ENCODE measurements around the gene RYR2.

The RYR2 gene

DNA sequence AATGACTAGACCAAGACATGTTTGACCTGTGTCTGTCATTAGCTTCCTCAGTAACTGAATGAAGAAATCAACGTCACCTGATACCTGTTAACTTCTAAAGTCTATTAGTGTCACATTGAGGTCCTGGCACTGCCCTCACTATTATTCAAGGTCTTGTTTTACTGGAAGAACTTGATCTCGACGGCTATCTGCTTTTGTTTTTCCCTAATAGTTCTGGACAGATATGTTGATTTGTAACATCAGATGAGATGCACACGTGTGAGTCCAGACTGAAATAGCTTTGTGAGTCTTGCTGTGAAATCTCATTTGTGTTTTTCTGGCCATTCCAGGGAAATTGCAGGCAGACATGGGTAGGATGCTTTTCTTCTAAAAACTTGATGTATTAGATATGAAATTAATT, 159.2 kb downstream of the RYR2 start:
- no peak for DNase-seq (ENCODE audit: low spot score)

DNA sequence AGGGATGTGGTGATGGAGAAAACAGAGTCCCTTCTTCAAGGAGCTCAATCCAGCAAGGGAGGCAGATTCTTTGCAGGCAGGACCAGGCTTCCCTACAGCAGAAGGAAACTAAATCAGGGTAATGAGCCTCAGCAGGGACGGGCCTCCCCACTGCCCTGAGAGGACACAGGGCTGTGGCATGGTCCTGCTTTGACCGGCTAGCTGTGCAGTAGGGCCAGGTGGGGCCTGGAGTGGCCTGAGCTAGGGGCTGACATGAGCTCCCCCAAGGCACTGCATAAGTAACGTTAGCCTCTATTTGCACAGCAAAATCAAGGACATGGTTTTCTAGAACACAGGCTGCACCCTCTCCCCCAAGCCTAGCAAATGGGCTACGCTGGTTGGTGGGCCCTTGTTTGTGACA, 162.9 kb downstream of the RYR2 start:
- DNase-seq (ENCODE audit: low spot score) = no peak

DNA sequence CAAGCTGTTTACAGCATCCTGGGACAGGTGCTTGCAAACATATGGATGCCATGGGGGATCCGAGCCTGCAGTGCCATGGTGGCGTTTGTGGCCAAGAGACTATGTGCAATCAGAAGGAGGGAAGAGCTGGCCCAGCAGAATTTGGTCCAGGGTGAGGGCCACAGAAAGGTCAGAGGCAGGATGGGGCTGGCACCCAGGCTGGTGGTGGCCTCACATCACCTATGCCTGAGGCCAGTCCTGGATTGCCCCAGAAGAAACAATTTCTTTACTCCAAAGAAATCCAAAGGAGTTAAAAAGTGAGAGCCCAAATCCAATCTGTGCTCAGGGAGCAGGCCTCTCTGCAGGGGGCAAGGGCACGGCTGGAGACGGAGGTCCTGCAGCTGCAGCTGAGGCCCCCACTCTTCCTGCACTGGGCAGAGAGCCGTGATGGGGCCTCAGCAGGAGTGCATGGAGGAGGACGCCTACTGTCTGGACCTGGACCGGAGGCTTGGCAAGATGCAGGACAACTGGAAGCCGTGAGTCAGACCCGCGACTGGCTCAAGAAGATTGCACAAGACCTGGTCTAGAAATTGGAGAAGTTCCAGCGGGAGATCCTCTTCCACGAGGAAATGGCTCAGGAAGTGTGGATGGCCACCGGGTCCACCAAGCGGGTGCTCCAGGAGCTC, 163.5 kb downstream of the RYR2 start:
- no peak for DNase-seq (ENCODE audit: low spot score)

DNA sequence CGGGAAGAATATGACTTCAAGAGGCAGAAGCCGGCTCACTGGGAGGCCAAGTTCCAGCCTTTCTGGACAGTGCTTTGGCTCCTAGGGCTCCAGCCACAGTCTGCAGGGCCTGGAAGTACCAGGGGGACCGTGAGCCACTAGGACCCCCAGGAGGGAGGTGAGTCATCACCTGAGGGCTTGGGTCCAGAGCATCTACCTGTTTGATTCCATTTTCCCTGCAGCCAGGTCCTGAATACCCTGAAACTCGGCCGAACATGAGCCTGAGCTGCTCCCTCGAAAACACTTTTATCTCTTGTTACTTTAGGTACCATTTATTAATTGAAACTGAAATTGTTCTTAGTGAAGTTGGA, 164.1 kb downstream of the RYR2 start:
- no peak for DNase-seq (ENCODE audit: low spot score)

DNA sequence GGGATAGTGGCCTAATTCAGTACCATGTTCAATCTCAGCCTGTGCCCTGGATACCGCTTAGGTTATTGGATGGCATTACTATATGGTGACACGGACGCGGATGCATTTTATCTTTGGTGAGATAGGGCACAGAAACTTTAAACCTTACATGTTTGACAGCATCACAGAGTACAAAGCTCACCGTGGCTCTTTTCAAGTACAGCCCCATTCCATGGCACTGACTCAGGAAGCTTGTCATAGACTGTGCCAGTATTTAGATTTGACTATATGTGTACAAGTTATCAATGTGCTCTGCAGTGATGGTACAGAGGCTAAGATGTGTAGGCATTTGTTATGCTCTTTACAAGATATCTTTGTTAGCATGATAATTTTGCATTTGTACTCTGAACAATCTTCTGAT, 169.0 kb downstream of the RYR2 start:
- DNase-seq (ENCODE audit: low spot score) = no peak

DNA sequence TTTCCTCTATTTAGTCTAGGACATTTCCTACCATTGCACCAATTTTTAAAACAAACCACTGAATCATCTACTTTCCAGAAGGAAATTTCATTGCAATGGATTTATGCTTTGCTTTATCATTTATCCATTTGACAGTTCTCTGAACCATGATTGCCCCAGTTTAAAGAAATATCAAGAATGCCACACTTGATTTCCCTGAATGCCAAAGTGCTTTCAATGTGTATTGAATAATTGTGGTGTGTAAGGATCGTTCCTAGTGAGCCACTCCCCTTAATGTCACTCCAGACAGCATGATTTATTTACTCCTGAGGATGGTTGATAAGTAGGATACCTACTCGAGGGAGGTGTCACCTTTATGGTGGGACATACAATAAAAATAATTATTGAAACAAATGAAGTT, 169.6 kb downstream of the RYR2 start:
- DNase-seq (ENCODE audit: low spot score) = no peak

DNA sequence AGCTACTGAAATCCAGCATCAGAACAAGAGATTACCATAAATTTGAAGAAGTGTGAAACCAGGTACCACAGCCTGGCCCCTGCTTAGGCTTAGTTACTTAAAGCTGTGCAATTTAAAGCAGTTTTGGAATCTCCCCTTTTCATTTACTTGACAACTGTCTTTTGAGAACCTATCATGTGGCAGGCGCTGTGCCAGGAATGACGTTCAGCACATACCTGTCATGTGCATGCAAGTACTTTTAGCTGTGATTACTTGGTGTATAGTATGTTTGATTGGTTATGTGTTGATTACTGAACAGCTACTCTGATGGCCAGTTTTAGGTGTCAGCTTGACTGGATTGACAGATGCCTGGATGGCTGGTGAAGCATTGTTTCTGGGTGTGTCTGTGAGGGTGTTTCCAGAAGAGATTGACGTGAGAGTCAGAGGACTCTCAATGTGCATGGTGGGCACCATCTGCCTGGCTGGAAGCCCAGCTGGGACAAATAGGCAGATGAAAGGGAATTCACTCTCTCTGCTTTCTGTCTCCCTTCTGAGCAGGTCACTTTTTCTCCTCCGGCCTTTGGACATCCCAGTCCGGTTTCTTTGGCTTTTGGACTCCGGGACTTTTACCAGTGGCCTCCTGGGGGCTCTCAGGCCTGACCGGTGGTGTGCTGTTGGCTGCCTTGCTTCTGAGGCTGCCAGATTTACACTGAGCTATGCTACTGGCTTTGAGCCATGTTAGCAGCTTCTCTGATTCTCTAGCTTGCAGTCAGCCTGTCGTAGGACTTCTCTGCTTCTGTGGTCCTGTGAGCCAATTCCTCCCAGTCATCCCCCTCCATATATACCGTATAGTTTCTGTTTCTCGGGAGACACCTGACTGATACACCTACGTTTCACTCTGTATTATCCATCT, 178.0 kb downstream of the RYR2 start:
- peak; percentile 26 for DNase-seq (ENCODE audit: low spot score)

DNA sequence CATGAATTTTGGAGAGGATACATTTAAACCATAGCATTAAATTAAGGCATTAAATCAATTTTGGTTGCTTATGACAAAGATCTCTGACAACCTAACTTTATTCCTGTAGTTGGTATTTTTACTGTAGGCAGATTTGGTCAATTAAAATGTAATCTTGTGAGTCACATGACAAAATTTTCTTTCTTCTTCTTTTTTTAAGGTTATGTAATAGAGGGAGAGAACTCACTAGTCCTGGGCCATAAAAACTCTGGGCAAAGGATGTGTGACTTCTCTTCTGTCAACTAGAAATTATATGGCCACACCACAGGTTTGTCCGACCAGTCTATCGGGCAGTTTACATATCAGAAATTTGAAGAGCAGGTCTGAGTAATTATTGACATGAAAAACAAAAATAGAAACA, 181.4 kb downstream of the RYR2 start:
- DNase-seq (ENCODE audit: low spot score) = no peak

DNA sequence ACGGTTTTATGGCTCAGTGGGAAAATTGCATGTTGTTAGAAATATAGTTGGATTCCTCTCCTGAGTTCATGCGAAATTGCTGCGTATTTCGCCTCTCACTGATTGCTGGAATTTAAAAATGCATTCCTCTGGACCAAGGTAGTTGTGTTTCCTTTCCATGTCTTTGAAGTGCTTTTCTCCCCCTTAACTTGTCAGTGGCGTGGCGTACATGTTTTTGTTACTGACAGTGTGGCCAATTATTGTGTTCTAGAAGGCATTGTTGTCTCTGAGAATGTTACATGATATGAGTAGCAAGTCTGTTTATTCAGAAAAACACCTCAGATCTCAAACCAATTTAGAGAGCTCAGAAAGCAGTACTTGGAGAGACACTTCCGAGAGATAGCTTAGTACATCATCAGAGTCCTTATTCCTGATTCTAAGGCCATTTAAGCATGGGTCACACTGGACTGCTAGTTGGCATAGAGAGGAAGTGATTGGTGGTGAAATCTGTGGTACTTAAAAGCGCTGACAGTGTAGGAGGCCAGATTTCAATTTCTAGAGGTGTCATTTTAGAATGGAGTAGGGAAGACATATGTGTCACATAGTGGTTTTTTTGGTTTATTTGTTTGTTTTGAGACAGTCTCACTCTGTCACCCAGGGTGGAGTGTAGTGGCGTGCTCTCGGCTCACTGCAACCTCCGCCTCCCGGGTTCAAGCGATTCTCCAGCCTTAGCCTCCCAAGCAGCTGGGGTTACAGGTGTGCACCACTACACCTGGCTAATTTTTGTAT, 184.4 kb downstream of the RYR2 start:
- DNase-seq (ENCODE audit: low spot score) = no peak

DNA sequence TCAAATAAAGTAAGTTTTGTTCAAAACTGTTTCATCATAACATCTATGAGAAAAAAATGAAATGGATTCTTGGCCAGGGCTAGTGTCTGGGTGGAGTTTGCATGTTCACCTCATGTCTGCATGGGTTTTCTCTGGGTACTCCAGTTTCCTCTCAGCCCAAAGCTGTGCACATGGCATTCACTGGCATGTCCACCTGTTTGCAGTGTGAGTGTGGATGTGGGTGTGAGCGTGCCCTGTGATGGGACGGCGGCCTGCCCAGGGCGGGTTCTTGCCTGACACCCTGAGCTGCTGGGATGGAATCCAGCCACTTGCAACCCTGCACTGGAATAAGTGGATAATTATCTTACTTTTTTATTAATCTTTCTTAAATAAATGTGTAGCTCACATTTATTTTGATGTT, 185.5 kb downstream of the RYR2 start:
- no peak for DNase-seq (ENCODE audit: low spot score)

DNA sequence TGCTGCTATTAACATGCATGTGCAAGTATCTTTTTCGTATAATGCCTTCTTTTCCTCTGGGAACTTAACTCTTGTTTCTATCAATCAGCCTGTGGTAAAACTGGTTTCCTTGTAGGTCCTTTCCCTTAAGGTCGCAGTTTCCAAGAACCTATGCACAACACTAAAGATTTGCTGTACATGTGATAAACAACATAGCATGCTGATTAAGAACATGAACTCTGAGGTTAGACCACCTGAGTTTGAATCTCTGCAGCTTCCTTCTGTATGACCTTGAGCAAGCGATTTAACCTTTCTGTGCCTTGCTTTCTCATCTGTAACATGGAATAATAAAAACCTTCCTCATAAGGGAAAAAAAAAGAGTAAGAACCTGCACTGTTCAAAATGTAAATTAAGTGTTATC, 186.4 kb downstream of the RYR2 start:
- DNase-seq (ENCODE audit: low spot score) = no peak

DNA sequence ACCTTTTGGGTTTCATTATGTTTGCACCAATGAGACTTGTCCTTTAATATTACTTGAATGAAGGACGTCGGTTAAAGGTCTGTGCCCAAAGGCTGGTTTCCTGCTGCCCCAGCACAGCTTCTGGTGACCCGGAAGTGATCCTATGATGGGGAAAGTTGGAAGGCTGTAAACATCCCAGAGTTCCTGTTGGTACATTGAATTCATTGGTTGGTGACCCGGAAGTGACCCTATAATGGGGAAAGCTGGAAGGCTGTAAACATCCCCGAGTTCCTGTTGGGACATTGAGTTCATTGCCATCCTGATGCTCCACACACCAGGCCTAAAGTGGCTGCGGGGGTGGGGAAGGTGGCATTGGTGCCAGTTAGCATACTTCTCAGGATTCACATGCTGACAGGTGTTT, 187.3 kb downstream of the RYR2 start:
- DNase-seq (ENCODE audit: low spot score) = no peak

DNA sequence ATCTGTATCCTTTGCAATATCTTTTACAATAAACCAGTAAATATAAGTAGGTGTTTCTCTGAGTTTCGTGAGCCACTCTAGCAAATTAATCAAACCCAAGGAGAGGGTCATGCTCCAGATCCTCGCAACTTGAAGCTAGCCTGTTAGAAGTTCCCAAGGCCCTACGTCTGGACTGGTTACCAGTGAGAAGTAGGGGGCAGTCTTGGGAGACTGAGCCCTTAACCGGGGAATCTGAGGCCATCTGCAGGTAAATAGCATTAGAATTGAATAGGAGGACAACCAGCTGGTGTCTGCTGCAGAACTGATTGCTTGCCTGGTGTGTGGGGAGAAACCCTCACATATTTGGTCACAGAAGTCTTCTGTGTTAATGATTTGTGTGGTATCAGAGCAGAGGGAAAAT, 190.5 kb downstream of the RYR2 start:
- DNase-seq (ENCODE audit: low spot score) = no peak

DNA sequence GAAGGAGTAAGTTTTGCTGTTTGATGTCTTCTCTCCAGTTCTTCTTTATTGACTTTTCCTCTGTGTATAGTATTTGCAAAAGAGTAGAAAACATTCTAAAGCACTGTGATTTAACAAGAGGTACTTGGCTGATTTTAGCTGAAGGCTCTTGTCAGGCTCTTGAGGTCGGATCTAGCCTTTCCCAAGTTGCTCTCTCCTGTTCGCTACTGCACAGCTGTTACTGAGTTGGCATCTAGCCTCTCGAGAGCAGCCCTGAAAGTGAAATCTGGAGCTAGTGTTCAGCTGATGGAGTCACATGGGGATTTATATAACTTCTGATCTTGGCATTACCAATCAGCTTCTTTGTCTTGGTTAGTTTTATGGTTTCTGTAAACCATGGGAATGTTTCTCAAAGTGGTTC, 193.1 kb downstream of the RYR2 start:
- DNase-seq (ENCODE audit: low spot score) = peak; percentile 22

DNA sequence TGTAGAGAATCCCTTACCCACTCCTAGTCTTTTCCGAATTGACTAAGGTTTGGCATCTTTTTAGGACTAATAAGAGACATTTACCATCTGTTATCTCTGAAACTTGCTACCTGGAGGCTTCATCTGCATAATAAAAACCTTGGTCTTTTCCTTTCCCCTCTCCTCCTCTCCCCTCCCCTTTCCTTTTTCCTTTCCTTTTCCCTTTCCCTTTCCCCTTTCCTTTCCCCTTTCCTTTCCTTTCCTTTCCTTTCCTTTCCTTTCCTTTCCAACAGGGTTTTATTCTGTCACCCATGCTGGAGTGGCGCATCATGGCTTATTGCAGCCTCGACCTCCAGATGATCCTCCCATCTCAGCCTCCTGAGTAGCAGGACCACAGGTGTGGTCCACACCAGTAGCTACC, 195.7 kb downstream of the RYR2 start:
- no peak for DNase-seq (ENCODE audit: low spot score)

DNA sequence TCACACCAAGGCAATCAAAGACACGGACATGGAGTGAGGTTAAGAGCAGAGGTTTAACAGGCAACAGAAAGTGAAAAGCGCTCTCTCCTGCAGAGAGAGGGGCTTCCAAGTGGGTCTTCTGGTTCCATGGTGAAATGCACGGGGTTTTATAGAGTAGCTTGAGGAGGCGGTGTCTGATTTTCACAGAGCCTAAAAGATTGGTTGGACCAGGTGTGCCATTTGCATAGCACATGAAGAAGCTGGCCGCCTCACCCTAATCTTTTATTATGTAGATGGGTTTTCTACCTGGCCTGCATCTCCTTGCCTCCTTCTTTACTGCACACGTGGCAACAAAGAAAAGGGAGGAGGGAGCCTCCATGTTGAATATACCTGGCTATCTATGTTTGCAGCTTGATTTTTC, 197.3 kb downstream of the RYR2 start:
- DNase-seq (ENCODE audit: low spot score) = no peak

DNA sequence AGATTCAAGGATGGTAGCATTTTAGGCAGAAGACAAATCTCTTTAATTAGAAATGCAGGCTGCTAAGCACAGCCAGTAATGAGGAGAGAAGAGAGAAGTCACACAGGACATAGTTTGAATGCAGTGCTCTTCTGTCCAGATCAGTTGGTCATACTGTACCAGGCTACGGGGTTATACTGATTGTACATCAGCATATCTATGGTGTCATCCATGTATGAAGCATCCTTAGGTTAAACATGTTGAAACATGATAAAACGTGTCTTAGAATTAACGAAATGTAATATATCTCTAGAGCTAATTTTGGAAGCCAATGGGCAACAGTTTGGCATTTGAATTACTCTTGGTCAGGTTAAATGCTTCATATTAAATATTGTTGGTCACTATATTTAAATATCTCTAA, 199.1 kb downstream of the RYR2 start:
- DNase-seq (ENCODE audit: low spot score) = no peak

DNA sequence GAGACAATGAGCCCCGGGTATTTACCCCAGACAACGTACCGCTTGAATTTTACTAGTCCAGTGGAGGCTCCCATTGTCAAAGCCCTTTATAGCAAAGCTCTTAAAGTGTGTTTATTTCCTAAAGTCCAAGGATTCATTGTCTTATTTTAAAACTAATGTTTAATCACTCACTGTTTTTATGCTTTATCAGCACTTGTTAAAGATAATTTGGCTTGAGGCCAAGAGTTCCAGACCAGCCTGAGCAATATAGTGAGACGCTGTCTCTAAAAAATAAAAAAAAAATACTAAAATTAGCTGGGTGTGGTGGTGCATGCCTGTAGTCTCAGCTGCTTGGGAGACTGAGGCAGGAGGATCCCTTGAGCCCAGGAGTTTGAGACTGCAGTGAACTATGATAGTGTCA, 202.8 kb downstream of the RYR2 start:
- no peak for DNase-seq (ENCODE audit: low spot score)

DNA sequence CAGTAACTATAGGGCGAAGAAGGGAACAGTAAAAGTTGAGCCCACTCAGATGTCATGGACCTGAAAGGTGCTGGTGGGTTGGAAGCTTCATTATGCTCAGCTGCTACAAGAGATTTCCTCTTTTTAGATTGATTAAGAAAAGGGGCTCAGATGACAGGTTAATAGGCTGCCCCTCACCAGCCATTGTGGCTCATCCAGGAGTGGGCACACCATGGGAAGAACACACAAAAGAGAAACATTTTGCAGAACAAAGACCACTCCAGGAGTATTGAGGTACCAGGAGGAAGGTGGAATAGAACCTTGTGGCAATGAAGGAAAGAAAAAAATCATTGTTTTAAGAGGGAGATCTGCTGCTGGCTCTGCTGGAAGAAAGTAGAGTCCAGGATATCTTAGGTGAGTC, 205.5 kb downstream of the RYR2 start:
- no peak for DNase-seq (ENCODE audit: low spot score)

DNA sequence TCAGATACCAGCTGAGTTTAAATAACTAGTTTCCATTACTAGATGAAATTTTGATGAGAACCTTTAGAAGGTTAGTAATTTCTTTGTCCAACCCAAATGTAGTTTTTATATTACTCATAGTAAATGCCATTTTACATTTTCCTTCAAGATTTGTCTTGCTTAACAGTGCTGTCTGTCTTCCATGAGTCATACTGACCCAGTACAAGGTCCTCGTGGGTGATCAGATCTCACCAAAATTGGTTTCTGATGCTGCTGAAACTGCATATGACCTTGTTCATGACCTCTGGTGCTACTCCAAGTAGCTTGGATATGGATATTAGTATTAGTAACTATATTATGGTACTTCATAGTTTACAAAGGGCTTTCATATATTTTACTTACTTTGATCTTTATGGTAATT, 207.1 kb downstream of the RYR2 start:
- no peak for DNase-seq (ENCODE audit: low spot score)

DNA sequence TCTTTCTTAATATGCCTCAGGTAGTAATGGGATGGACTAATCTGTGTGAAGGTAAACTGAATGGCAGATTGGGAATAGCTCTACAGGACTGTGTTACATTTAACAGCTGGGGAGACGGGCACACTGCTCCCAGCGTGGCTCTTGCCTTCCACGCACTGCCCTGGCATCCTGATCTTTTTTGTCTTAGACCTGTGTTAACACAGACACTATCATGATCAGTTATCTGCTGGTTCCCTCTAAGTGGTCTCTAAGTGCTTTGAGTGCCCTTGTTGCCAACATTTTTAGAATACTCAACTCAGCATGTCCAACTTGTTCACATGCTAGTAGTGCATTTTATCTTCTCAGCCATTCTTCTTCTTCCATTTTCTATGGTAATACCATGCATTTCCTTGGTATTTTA, 208.1 kb downstream of the RYR2 start:
- no peak for DNase-seq (ENCODE audit: low spot score)

DNA sequence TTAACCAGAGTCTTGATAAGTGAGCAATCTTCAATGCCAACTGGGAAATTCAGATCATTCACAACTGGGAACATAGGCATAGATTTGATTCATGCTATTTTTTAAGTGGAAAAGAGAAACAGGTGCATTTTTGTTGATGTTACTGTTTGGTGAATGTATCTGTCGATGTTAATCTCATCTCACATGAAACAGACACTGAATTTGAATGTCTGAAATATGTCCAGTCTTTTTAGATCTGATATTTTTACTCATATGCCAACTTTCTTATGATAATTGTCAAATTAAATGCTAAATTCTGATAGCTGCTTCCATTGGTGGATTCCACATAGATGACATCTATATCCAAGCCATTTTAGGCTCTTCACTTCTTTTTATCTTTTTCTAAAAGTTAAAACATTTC, 213.1 kb downstream of the RYR2 start:
- no peak for DNase-seq (ENCODE audit: low spot score)

DNA sequence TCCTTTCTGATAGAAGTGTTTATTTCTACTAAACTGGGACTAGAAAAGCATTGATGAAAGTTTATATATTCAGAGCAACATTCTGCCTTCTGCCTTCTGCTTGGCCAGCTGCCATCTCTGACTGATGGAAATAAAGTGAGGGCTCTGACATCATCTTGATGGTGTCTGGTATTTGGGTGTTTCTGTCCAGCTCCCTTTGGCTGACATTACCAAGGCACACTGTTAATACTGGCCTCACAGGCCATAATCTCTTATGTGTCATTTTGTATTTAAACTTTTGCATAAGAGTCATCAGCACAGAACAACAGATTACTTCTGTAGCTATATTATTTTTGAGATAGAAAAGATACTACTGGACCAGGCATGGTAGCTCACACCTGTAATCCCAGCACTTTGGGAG, 216.9 kb downstream of the RYR2 start:
- DNase-seq (ENCODE audit: low spot score) = no peak

Measured in pons (tissue), 1 donor.